CD4-positive, alpha-beta T cell treated with Interleukin-12 subunit alpha and Interleukin-12 subunit beta, for 1 hour (primary cell): ENCODE measurements around the gene FREM2.

ENCODE experiments used
- DNase-seq: peaks from one replicate; pipeline ENCODE4 v3.0.0-alpha.2; 2020

The FREM2 gene

GRCh38 chr13:38687246-38688229, 661 bp downstream of the FREM2 start:
- no peak for DNase-seq

DNA sequence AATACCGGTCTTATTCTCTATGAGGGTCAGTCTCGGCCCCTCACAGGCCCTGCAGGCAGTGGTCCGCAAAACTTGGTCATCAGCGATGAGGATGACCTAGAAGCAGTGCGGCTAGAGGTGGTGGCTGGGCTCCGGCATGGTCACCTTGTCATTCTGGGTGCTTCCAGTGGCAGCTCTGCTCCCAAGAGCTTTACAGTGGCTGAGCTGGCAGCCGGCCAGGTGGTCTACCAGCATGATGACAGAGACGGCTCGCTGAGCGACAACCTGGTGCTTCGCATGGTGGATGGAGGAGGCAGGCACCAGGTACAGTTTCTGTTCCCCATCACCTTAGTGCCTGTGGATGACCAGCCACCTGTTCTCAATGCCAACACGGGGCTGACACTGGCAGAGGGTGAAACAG, 1.8 kb downstream of the FREM2 start:
- DNase-seq: no peak

- no peak for DNase-seq
Observed at GRCh38 chr13:38690231-38690630, 3.4 kb downstream of the FREM2 start.

GRCh38 chr13:38693168-38693567, 6.3 kb downstream of the FREM2 start:
- no peak for DNase-seq

DNA sequence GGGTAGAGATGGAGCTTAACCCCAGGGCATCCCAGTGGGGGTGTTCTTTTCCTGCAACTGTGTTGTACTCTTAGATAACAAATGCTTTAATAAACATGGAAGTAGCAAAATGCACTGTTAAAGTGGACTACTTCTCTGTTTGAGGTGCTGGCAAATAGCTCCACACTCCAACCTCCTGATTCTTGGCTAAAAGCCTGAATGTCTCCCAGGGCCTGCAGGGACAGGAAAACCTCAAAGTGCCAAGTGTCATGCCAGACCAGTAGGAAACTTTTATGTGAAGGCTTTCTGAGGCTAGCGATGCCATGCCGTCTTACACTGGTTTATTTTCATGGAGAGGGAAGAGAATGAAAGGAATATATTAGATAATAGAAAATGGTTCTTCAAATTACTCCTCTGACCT, 6.8 kb downstream of the FREM2 start:
- no peak for DNase-seq

GRCh38 chr13:38697197-38697596, 10.3 kb downstream of the FREM2 start:
- DNase-seq: no peak

GRCh38 chr13:38697628-38698333, 10.9 kb downstream of the FREM2 start:
- DNase-seq: no peak

GRCh38 chr13:38700051-38700450, 13.2 kb downstream of the FREM2 start:
- no peak for DNase-seq

- DNase-seq: no peak
Observed at GRCh38 chr13:38702669-38703068, 15.8 kb downstream of the FREM2 start.

DNA sequence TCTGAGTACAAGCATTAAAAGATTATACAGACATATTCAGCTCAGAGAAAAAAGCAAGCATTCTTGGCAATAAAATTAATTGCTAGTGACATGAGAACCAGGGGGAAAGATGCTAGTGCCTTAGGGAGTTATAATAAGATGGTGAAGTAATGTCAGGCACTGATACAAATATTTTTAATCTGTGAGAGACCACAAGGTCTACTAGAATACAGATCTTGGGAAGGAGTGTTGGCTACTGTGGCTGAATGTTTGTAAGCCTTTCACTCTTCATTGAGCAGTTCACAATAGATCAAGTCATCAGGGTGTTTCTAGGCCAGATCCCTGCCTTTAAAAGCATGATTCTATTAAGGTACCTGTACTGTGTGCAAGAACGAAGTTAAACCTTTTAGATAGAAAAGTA, 16.4 kb downstream of the FREM2 start:
- no peak for DNase-seq

- no peak for DNase-seq
Observed at GRCh38 chr13:38705365-38705764, 18.5 kb downstream of the FREM2 start.

GRCh38 chr13:38707460-38707859, 20.6 kb downstream of the FREM2 start:
- no peak for DNase-seq

- DNase-seq: no peak
Observed at GRCh38 chr13:38713046-38713445, 26.2 kb downstream of the FREM2 start.

DNA sequence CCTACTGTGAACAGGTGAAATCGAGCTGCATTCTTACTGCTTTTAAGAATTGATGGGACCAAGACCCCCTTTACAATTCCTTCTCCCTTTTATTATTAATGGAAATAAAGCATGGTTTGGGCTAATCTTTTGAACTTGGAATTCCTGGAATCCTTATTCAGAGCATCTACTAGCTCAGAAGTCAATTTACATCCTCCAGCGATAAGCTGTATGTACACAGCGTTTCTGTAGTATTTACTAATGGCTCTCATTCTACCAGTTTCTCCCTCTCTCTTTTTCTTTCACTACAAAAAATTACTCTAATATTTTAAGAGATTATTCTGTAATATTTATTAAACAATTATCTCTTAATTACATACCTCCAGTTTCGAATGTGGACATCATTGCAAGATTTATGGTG, 31.5 kb downstream of the FREM2 start:
- no peak for DNase-seq

DNA sequence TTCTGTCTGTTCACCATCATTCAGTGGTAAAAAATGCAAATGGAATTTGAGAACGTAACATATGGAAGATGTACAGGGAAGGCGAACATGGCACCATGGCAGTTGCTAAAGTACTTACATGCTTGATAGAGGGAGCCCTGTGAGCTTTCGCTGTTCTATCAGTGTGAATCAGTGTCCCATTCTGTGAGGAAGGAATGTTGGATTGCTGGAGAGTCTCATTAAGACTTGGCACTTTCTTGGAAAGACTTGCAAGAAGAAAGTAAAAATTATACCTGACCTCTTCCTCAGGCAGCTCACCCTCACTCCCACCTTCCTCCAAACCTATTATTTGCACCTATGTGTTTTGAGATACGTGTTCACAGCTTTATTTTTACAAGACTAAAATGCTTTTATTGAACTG, 43.5 kb downstream of the FREM2 start:
- DNase-seq: no peak

DNA sequence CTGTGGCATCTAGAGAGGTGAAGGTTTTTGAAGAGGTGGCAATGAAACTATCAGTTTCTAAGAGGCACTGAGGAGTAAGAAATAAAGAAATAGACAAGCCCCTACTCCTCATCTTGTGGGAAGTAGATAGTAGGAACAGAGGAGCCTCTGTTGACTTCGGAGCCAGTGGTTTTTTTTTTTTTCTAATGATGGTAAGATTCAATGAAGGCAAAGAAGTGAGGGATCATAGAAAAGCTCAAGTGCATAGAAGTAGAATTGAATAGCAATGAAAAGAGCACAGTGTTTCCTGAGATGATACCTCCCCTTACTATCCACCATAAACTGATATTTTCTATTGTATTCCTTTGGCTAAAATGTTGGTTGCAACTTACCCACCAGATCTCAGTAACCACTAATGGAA, 46.3 kb downstream of the FREM2 start:
- no peak for DNase-seq

DNA sequence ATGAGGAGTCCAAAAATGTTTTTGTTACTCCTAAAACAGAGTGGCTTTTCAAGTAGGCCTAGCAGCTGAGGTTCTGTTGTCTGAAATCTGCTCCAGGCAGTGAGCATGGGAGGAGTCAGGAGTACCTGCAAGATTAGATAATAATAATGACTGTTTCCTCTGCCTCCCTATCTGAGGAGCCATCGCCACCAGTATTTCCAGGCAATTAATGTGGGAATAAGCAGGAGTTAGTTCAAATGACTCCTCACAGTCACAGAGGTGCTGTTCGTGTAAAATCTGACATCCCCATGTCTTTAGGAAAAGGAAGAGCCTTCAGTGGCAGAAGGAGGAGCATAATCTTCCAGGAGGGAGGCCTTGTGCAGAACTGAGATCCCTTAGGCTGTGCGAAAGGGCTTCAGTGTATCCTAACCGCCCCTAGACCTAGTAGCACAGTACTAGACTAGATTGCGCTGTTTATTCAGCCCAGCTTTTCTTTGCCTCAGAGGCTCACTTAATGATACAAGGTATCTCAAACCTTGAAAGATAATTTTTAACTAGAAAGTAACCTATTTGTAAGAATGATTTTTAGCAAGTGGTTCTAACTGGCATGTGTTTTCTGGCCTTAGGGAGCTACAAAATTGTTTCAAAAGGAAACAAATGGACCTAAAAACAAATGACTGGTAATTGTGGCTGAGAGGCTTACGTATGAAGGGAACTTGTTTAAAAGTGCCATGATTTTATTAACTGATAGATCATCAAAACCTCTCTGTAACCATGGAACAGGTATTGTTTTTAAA, 49.0 kb downstream of the FREM2 start:
- no peak for DNase-seq

DNA sequence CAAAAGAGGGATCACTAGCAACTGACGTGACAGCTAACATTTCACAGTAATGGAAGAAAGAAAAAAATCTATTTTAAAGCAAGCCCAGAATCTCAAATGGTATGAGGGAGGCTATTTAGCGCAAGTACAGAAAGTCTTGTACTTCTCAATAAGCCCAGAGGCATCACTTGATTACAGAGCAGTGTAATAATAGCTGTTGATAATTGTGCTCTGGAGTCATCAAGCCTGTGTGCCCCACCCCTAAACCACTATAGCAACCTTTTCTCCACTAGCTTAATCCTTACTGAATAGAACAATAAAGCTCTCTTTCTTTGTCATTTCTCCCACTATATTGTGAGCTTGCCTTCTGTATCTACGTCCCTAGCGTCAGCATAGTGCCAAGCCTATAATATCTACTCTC, 56.6 kb downstream of the FREM2 start:
- DNase-seq: no peak

GRCh38 chr13:38752686-38753085, 65.8 kb downstream of the FREM2 start:
- no peak for DNase-seq

GRCh38 chr13:38753878-38754277, 67.0 kb downstream of the FREM2 start:
- no peak for DNase-seq

- DNase-seq: no peak
Observed at GRCh38 chr13:38755793-38756192, 68.9 kb downstream of the FREM2 start.

DNA sequence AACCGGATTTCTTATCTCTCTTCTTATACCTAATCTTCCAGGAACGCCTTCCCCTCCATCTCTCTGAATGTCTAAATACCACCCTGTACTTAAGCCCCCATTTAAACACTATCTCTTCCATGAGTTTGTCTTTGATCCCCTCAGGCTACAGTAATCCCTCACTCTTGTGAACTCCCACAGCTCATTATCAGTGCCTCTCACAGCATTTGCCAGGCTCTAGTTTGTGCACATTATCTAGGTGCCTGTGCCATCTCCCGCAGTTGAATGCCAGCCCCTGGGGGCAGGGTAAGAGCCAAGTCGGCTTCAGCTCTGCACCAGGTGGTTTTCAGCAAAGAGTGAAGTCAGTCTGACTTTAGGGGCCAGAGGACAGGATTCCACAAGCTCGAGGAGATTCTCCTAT, 71.4 kb downstream of the FREM2 start:
- no peak for DNase-seq

GRCh38 chr13:38759390-38759789, 72.5 kb downstream of the FREM2 start:
- DNase-seq: no peak
